K562 (cell line): ENCODE results near the gene CCNY.

Experiments
- FOXA1 ChIP-seq: fragments of 450-650 bp; IDR thresholded peaks from 2 replicates; pipeline ENCODE4 v1.6.1; 2016; ENCODE audit warnings: mild to moderate bottlenecking, borderline replicate concordance
- TF ChIP-seq, protein P1 (sequence below), 3 experiments: IDR thresholded peaks in 2 of 3; conservative IDR thresholded peaks in 1 of 3; 2 replicates each; pipeline ENCODE4 v1.5.1; 2011 to 2012; ENCODE audit warnings: low read length in 3 of 3, mild to moderate bottlenecking in 3 of 3, control low read depth in 2 of 3, improper control_type of control experiment in 1 of 3, inconsistent platforms in 1 of 3, low read depth in 1 of 3, mixed read lengths in 1 of 3, moderate library complexity in 1 of 3; ENCODE audit not compliant: insufficient read depth in 2 of 3

DNA sequence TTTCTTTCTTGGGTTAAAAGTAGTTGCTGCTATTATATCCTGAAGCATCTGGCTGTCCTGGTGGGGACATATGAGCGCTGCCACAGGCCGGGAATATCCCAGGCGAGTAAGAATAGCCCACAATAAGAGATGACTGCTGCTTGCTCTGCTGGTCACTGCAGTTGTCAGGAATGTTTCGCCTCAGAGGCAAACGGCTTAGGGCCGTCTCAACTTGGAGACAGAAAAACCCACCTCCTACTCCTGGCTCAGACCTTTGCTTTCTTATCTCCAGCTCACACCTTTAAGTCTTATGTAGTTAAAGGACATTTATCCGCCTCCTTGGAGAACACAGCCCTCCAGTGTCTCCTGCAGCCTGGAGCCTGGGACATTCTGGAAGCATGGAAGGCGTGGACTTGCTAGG is 268.9 kb downstream of the CCNY start, which contains the start of gene GJD4:
- TF ChIP-seq, protein P1, sequence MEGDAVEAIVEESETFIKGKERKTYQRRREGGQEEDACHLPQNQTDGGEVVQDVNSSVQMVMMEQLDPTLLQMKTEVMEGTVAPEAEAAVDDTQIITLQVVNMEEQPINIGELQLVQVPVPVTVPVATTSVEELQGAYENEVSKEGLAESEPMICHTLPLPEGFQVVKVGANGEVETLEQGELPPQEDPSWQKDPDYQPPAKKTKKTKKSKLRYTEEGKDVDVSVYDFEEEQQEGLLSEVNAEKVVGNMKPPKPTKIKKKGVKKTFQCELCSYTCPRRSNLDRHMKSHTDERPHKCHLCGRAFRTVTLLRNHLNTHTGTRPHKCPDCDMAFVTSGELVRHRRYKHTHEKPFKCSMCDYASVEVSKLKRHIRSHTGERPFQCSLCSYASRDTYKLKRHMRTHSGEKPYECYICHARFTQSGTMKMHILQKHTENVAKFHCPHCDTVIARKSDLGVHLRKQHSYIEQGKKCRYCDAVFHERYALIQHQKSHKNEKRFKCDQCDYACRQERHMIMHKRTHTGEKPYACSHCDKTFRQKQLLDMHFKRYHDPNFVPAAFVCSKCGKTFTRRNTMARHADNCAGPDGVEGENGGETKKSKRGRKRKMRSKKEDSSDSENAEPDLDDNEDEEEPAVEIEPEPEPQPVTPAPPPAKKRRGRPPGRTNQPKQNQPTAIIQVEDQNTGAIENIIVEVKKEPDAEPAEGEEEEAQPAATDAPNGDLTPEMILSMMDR (IDR thresholded peaks at IDR 0.05 in 2 of 3, conservative IDR thresholded peaks at IDR 0.05 in 1 of 3; ENCODE audit: insufficient read depth in 2 of 3, low read depth in 1 of 3, low read length in 3 of 3) = no peak
- TF ChIP-seq FOXA1 = no peak
